GM21447 (cell line): ENCODE data around the gene EVPL.

Experiments
- ATAC-seq: cut with Tn5 transposase; IDR thresholded peaks from one replicate; pipeline ENCODE4 v1.9.1; 2021; ENCODE audit not compliant: unreplicated experiment

EVPL gene

GRCh38 chr17:76018801-76019200 lies 8.3 kb downstream of the EVPL start:
- ATAC-seq, result no peak

- ATAC-seq, result no peak
Observed at GRCh38 chr17:76018340-76018680, 8.8 kb downstream of the EVPL start.

DNA sequence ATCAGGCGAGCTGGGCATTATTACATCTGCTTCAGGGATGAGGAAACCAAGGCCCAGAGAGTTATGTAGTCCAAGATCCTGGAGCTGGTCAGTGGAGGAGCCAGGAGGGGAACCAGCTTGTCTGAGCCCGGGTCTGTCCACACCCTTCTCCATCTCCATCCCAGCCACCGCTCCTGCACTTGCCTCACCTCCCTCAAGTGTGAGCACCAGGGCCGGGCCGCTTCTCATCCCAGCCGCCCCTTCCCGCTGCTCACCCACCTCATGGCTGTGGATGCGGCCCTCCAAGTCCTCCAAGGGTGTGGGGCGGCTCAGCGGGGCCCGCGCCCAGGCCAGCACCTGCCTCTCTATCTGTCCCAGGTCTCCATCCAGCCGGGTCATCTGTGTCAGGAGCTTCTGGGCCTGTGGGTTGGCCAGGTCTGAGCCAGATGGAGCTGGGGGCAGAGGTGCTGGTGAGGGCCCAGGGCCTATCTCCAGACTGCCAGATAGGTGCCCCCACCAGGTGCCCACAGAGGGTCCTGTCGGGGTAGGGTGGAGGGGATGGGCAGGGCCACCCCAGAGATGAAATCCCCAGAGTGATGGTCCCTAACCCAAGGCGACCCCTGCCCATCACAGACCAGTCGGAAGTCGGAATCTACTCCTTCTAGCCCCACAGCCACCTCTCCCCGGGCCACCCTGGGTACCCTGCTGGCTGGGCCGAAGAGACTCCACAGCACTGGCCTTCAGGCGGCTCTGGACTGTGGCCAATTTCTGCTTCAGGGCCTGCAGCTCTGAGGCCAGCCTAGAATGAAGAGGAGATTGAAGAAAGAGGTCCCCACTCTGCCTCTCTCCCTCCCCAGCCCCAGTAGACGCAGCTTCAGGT lies 9.4 kb downstream of the EVPL start:
- no peak for ATAC-seq

GRCh38 chr17:76014925-76015261 lies 12.2 kb downstream of the EVPL start:
- ATAC-seq, result no peak

GRCh38 chr17:76014100-76014924 lies 12.8 kb downstream of the EVPL start:
- ATAC-seq, result no peak

GRCh38 chr17:76013377-76013932 lies 13.7 kb downstream of the EVPL start:
- no peak for ATAC-seq

GRCh38 chr17:76011951-76012350 lies 15.2 kb downstream of the EVPL start:
- ATAC-seq, result no peak

GRCh38 chr17:76009969-76010661 lies 17.0 kb downstream of the EVPL start:
- ATAC-seq, result no peak

DNA sequence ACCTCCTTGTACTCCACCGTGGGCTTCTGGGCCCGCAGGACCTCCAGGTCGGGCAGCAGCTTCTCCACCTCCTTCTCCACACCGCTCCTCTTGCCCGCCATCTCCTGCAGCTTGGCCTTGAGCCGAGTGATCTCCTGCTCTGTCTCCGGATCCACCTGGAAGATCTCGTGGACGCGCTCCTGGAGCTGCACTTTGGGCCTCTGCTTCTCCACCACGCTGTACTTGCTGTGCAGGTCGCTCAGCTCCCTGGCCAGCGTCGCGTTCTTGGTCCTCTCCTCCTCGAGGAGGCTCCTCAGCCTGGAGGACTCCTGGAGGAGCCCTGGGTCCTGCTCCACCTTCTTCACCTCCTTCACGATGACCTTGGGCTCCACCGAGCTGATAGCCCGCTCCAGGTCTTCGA lies 17.7 kb downstream of the EVPL start:
- no peak for ATAC-seq

DNA sequence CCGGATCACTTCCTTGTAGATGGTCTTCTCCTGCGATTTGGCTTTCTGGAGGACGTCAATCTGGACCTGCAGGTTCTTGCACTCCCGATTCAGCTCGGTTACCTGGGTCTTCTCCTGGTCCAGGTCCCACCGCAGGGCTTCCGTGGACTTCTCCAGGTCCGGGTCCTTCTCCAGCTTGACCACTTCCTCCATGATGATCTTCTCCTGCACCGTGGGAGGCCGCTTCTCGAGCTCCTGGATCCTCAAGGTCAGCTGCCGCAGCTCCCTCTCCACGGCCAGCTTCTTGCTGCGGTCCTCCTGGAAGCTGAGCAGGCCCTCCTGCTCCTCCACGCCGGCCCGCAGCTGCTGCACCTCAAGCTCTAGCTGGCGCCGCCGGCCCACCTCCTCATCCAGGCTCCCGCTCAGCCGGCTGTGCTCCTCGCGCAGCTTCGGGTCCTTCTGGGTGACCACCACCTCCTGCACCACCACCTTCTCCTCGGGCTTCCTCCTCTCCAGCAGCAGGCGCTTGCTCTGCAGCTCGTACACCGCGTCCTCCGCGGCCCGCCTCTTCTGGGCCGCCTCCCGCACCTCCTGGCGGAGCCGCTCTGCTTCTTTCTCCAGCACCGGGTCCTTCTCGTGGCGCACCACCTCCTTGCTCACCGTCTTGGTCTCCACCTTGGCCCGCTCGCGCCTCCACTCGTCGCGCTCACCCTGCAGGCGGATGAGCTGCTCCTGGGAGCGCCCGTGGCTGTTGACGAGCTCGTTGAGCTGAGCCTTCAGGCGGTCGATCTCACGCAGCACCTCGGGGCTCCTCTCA lies 18.3 kb downstream of the EVPL start:
- no peak for ATAC-seq

- ATAC-seq, result no peak
Observed at GRCh38 chr17:76008208-76008607, 18.9 kb downstream of the EVPL start.

- ATAC-seq, result no peak
Observed at GRCh38 chr17:76007850-76008165, 19.3 kb downstream of the EVPL start.

DNA sequence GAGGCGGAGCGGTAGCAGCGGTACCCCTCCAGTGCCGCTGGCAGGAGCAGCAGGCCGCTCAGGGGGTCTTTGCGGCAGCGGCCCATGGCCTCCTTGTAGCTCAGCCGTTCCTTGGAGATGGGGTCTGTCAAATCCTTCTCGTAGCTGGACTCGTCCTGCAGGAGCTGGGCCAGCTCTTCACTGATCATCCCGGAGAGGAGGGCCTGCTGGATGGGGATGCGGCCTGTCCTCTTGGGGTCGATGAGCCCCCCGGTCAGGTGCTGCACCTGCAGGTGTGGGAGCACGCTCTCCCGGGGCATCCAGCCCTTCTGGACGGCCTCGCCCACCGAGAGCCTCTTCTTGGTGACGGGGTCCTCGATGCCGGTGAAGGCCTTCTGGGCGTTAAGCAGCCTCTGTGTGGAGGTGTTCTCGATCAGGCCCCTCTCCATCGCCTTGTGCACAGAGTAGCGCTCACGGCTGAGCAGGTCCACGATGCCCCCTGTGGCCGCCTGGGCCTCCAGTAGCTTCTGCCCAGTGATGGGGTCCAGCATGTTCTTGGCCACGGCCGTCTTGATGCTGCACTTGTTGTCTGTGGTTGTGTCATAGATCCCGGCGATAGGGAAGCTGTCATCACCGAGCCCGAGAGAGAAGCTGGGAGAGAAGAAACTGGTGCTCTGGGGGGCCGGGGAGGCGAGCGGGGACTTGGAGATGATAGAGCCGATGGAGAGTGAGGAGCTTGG lies 19.8 kb downstream of the EVPL start:
- no peak for ATAC-seq

- ATAC-seq, result no peak
Observed at GRCh38 chr17:76005263-76006149, 21.6 kb downstream of the EVPL start.

- ATAC-seq, result no peak
Observed at GRCh38 chr17:76004750-76005262, 22.3 kb downstream of the EVPL start.

GRCh38 chr17:76003915-76004314 lies 23.2 kb downstream of the EVPL start:
- ATAC-seq, result no peak

GRCh38 chr17:76002100-76002499 lies 25.0 kb downstream of the EVPL start:
- ATAC-seq, result no peak

DNA sequence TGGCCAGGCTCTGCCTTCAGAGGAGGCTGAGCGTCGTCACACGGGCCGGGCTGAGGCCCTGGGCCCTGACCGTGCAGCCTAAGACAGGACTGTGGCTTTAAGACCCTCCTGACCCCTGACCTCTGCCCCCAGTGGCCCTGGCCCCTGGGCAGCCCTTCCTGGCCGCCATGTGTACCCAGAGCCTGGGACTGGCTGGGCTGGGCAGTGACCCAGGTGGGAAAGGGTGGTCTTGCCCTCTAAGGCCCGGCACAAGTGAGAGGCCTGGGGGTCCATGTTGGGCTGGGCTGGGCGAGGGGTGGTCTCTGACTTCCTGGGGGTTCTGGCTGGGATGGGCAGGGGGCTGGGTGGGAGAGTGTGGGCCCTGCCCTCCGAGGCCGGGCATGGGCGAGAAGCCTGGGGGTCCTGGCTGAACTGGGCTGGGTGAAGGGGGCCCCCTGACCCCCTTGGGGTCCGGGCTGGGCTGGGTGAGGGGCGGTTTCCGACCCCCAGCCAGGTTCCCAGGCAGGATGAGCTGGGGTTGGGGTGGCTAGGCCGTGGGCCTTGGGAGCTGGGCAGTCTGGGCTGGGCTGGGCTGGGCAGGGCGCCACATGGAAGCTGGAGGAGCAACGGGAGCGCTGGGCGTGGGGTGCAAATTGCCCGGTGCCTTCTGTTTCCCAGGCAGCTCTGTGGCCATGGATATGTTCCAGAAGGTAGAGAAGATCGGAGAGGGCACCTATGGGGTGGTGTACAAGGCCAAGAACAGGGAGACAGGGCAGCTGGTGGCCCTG lies 26.2 kb downstream of the EVPL start, which contains the start of gene CDK3:
Gene CDK3 (plus strand): TSS at position 101 of the 767 bp plus-strand sequence. CDS start 571 bp downstream, at position 672.
- ATAC-seq, result no peak
